ENCODE data around the gene HDGFL2.
A peak's percentile ranks its signal among the peaks of the same experiment; 100 is the strongest.

The HDGFL2 gene

DNA sequence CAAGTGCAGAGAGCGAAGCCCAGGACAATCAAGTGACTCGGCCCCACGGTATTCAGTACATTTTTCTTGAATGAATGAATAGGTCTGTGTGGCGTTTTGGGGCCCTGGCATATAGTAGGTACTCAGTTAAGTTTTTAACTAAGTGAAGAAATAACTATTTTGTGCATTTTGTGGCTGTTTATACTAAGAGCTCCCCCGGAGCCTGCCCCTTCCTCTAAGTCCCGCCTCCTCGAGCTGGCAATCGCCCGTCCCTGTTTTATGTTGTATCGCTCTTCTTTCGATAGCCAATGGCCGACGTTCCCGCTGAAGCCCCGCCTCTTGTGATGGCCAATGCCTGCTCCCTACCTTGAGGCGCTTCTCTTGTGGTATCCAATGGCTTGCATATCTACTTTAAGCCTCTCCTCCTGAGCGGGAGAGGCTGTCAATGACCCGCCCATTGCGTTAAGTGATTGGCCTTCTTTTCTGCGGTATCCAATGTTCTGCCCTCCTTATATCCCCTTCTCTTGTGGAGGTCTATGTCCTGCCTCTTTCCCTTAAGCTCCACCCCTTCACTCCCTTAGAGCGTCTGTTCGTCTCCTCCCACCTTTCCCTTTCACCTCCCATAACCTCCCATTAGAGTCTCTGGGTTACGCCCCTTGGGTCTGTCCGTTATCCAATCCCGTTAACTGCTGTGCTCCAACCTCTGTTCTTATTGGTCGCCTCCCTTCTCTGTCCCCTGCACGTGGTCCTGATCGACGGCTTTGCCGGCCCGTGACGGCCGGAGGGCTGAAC is 509 bp upstream of the HDGFL2 start:
- DNase-seq = peak; percentile 100

DNA sequence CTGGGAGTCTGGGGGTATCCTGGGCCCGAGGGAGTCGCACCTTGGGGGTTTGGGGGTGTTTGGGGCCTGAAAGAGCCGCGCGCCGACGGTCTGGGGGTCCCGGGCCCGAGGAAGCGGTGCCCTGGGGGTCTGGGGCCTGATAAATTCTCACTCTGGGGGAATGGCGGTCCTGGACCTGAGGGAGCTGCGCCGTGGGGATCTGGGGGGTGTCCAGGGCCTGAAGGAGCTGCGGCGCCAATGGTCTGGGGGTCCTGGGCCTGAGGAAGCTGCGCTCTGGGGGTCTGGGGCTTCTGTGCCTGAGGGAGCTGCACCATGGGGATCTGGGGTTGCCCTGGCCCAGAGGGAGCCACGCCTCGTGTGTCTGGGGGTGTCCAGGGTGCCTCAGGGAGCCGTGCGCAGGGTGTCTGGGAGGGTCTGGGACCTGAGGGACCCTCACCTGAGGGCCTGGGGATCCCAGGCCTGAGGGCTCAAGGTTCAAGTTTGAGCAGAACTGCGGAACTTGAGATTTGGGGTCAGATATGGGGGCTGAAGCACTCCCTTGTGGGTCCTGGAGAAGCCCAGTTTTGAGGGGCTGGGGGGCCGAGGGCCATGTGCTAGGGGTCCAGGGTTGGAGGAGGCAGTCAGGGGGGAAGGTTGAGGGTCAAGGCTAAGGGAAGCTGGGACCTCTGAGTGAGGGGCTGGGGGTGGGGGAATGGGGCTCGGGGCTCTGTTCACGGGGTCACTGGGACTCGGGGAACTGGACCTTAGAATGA is 1.1 kb downstream of the HDGFL2 start:
- no peak for DNase-seq

DNA sequence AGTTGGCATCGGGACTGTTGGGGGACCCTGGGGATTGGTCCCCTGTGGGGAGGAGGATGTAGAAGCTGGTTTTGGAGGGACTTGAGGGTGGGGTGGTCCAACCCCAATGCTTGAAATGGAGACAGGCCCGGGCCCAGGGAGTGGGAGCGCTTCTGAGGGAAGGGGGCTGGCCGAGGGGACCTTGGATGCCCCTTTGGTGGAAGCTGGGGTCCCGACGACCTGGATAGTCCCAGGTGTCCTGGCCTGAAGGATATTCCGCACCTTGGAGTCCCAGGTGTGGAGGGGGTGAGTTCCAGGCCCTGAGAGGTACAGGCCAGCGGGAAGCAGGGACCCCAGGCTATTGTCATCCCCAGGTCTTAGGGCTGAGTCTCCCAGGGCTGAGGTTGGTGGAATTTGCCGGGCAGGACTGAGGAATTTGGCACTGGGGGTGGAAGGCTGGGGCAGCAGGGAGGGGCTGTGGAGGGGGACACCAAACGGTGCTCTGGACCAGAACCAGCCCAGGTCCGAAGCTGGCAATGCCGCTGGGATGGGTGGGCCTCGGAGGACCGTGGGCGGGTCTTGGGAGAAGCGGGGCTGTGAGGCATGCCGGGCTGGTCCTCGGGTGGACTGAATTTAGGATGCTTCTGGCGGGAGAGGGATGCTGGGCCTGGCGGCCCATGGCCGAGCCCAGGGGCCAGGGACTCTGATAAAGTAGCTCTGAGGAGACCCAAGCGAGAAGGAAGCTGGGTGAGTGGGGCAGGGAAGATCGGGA is 1.8 kb downstream of the HDGFL2 start:
- no peak for DNase-seq

GRCh38 chr19:4474514-4475022 is 2.5 kb downstream of the HDGFL2 start:
- DNase-seq = peak; percentile 43

- DNase-seq = no peak
These were observed 5.1 kb downstream of the HDGFL2 start for GRCh38 chr19:4477034-4477801.

DNA sequence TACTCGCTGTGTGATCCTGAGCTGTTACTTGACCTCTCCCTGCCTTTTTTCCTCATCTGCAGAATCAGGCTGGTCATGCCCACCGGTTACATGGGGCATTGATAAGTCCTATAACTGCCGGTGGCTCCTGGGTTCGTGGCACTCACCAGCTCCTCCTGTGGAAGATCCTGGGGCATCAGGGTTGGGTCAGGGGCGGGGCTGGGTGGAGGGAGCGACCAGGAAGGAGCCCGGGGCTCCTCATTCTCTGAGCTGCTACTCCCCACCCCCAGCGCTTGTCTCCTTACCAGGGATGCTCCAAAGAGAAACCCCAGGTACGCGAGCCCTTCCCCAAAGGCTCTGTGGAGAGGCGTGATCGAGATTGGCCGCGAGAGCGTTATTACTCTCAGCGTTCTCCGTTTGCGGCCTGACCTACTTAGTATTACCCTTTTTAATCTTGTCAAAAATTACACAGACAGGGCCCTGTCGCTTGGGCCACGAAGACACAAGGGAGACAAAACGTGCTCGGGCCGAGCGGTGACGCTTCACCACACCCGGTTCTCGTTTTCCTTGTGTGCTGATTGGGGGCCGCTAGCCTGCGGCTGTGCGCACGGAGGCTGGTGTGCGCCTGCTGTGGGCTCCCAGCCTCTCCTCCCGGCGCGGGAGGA is 10.7 kb downstream of the HDGFL2 start:
- no peak for DNase-seq

GRCh38 chr19:4483385-4483784 is 11.3 kb downstream of the HDGFL2 start:
- DNase-seq = no peak

DNA sequence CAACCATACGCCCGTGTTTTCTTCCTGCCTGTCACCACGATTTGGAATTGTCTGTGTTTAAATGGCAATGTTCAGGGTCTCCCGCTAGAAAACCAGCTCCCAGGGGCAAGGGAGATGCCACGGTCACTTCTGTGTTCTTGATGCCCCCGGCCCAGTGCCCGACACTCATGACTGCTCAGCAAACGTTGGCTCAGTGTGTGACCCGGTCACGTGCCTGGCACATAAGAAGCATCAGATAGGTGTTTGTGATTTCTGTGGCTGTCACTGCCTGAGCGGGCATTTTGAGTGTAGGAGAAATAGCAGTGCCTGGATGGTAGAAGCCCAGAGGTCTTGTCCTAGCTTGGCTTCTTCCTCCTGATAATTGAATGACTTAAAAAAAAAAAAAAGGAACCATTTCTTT is 15.5 kb downstream of the HDGFL2 start:
- no peak for DNase-seq

DNA sequence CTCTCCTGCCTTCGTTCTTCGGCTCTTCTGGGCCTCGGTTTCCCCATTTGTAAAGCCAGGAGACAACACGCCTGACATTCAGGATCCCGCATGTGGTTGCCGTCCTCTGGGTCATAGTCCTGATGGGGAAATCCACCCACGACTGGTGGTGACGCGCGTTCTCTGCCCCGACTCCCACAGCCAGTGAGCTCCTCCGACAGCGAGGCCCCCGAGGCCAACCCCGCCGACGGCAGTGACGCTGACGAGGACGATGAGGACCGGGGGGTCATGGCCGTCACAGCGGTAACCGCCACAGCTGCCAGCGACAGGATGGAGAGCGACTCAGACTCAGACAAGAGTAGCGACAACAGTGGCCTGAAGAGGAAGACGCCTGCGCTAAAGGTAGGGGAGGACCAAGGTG is 16.4 kb downstream of the HDGFL2 start:
- no peak for DNase-seq

- no peak for DNase-seq
These were observed 19.3 kb downstream of the HDGFL2 start for GRCh38 chr19:4491446-4491845.

- no peak for DNase-seq
These were observed 20.4 kb downstream of the HDGFL2 start for GRCh38 chr19:4492337-4493103.

DNA sequence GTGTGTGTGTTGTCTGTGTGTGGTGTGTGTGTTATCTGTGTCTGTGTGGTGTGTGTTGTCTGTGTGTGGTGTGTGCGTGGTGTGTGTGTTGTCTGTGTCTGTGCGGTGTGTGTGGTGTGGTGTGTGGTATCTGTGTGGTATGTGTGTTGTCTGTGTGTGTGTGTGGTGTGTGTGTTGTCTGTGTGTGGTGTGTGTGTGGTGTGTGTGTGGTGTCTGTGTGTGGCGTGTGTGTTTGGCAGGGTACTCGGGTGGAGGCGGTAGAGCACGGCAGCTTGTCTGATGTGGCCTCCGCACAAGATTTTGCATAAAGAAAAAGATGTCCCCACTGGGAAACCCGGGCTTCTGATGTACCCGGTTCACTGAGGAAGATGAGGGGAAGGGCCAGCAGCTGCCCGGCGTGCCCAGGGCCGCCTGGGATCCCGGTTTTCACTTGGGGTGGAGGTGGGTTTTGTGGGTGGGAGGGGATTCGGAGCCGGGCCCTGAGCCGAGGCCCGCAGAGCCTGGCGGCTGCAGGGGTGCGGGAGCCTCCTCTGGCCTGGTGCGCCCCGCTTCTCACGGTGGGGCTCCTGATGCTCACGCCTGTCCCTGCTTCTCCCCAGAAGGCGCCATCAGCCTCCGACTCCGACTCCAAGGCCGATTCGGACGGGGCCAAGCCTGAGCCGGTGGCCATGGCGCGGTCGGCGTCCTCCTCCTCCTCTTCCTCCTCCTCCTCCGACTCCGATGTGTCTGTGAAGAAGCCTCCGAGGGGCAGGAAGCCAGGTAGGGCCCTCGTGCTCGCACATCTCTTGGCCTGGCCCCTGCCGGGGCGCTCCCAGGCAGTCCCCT is 21.2 kb downstream of the HDGFL2 start:
- DNase-seq = no peak

DNA sequence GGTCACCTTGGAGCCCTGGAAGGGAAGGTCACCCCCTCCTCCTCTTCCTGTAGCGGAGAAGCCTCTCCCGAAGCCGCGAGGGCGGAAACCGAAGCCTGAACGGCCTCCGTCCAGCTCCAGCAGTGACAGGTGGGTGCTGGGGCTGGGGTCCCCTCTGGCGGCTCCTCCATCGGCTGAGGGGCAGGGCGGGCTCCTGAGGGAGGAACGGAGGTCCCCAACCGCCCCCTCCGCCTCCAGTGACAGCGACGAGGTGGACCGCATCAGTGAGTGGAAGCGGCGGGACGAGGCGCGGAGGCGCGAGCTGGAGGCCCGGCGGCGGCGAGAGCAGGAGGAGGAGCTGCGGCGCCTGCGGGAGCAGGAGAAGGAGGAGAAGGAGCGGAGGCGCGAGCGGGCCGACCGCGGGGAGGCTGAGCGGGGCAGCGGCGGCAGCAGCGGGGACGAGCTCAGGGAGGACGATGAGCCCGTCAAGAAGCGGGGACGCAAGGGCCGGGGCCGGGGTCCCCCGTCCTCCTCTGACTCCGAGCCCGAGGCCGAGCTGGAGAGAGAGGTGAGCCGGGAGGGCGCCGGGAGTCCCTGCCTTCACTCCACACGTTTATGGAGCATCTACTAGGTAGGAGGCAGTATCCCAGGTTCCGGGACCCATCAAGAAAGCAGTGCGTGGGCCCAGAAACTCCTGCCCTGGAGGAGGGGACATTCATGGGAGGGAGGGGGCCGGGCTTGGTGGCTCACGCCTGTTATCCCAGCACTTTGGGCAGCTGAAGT is 22.0 kb downstream of the HDGFL2 start:
- no peak for DNase-seq

- DNase-seq = no peak
These were observed 22.6 kb downstream of the HDGFL2 start for GRCh38 chr19:4494691-4495064.

- no peak for DNase-seq
These were observed 23.4 kb downstream of the HDGFL2 start for GRCh38 chr19:4495471-4495870.

DNA sequence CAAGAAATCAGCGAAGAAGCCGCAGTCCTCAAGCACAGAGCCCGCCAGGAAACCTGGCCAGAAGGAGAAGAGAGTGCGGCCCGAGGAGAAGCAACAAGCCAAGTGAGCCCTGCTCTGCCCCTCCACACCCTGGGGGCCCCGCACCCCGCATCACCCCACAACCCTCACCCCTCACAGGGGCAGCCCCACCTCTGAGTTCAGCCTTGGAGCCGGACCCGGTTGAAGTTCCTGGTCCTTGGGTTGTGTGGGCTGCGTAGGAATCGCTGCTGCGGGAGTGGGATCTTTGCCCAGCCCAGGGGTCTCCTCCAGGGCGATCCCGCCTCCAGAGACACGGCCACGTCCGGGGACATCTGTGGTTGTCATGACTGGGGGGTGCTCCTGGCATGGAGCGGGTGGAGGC is 24.2 kb downstream of the HDGFL2 start:
- DNase-seq = no peak

- DNase-seq = no peak
These were observed 25.8 kb downstream of the HDGFL2 start for GRCh38 chr19:4497770-4498389.

GRCh38 chr19:4498694-4499093 is 26.6 kb downstream of the HDGFL2 start:
- DNase-seq = no peak

GRCh38 chr19:4499318-4499717 is 27.2 kb downstream of the HDGFL2 start:
- no peak for DNase-seq
